HTERT RPE-1 (cell line): ENCODE results near the gene LCA5L.
"Not testable (repeated sequence)": the region's sequence is repeated elsewhere in the genome, so short reads cannot be mapped to it uniquely, and the experiment has no call there.

Experiments used
- in situ Hi-C: fragments of 300-500 bp; cut with MboI; formaldehyde crosslinking; loops from 4 replicates; pipeline ENCODE4 v1.14.3; 2020; ENCODE audit warnings: low sequenced_read_pairs

LCA5L gene

DNA sequence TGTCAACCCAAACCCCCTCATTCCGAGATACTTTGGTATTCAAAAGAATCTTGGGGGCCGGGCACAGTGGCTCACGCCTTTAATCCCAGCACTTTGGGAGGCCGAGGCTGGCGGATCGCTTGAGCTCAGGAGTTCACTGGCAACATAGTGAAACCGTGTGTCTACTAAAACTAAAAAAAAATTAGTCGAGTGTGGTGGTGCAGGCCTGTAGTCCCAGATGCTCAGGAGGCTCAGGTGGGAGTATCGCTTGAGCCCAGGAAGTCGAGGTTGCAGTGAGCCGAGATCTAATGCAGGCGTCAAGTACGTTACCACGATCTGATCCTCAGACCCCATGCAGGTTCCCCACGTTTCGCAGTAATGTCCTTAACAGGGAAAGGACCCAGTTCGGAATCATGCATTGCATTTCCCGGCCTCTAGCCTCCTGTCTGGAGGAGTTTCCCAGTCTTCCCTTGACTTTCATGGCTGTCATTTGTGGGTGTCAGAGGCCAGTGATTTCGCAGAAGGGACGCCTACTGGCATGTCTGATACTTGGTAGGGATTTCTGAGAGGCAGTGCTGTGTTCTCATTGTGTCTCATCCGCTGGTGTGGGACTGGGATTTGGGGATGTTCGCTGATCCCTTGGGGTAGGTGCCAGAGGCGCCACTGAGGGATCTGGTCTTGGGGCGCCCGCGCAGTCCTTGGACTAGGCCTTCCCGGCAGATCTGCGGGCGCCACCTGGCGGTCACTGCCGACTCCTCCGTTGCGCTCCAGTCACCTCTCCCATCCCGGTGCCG lies 57.4 kb downstream of the LCA5L start:
- in situ Hi-C loops, result no loop called here

GRCh38 chr21:39387461-39388037 lies 58.0 kb downstream of the LCA5L start:
- in situ Hi-C loops, result no loop called here

- in situ Hi-C loops, result no loop called here
Measured at GRCh38 chr21:39386899-39387298, 58.7 kb downstream of the LCA5L start.

DNA sequence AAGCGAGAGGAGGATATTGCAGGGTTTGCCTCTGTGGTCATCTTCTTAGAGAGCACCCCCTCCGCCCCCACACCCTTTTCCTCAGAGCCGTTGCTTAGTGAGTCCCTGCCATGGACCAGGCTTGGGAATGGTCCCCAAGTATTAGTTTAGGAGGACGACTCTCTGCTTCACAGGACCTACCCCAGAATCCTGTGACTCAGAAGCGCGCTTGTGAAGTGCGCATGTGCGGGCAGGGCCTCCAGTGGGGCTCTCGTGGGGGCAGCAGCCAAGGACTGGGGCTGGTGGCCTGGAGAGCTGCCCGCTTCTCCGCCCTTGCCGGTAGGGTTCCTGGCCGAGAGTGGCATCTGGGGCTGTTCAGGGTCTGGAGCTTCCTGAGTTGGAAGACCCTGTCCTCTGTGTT lies 59.4 kb downstream of the LCA5L start:
- in situ Hi-C loops, result no loop called here

DNA sequence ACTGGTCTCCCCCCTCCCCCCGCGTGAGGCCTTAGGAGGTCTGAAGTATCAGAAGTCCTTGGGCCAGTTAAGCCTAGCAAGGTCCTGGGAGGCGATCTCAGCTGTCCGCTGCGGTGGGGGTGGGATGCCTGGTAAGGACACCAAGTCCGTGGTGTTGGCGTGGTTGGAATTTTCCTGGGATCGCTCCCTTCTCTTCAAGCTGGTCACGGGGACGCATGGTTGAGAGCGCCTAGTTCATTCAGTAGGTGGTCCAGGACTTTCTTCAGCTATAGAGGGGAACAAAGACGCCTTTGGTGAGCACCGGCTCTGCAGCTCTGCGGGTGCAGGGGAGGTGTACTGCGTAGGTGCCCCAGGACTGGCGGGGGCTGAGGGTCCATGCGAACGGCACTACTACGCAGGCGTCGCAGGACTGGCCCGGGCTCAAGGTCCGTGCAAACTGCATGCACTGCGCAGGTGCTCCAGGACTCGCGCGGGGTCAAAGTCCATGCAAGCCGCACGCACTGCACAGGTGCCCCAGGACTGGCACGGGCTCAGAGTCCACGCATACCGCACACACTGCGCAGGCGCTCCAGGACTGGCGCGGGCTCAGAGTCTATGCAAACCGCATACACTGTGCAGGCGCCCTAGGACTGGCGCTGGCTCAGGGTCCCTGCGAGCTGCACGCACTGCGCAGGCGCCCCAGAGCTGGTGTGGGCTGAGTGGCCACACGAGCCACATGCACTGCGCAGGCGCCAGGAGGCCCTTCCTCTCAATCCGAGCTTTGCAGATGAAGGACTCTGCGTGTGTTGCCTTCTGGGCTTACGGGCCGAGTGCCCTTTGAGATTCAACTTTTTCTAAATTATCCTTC lies 60.1 kb downstream of the LCA5L start:
- in situ Hi-C loops, result no loop called here

DNA sequence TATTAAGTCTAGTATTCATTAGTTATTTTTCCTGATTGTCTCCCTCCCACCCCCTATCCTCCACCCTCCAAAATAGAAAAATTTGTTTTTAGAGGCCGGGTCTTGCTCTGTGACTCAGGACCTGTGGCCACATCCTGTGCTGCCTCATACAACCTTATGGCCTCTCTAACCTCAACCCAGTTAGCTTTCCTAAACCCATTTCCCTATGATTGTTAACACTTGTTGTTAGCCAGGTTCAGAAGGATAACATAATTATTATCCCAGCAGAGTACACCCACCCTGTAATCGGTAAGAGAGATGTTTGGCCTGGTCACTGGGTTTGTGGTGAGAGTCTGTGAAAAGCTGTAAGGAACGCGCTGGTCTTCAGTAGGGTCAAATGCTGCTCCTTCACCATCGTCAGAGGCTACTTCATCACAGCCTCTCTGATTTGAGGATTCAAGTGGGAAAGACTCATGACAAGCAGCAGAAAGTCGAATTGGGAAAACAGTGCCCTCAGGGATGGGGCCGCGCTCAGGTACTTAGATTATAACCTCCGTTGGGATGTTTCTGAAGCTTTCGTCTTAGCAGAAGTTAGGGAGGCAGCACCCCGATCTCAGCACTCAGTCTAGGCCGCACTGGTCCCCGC lies 60.8 kb downstream of the LCA5L start:
- in situ Hi-C loops, result no loop called here

DNA sequence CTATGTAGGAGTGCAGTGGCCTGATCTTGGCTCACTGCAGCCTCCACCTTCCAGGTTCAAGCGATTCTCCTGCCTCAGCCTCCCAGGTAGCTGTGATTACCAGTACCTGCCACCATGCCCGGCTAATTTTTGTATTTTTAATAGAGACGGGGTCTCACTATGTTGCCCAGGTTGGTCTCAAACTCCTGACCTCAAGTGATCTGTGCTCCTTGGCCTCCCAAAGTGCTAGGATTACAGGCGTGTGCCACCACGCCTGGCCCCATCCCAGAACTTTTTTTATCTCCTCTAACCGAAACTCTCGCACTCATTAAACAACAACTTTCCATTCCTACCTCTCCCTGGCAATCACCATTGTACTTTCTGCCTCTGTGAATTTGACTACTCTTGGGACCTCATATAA lies 63.5 kb downstream of the LCA5L start:
- in situ Hi-C loops, result not testable (repeated sequence)

- in situ Hi-C loops, result no loop called here
Measured at GRCh38 chr21:39381009-39381408, 64.6 kb downstream of the LCA5L start.

GRCh38 chr21:39379986-39380891 lies 65.3 kb downstream of the LCA5L start:
- in situ Hi-C loops, result no loop called here

DNA sequence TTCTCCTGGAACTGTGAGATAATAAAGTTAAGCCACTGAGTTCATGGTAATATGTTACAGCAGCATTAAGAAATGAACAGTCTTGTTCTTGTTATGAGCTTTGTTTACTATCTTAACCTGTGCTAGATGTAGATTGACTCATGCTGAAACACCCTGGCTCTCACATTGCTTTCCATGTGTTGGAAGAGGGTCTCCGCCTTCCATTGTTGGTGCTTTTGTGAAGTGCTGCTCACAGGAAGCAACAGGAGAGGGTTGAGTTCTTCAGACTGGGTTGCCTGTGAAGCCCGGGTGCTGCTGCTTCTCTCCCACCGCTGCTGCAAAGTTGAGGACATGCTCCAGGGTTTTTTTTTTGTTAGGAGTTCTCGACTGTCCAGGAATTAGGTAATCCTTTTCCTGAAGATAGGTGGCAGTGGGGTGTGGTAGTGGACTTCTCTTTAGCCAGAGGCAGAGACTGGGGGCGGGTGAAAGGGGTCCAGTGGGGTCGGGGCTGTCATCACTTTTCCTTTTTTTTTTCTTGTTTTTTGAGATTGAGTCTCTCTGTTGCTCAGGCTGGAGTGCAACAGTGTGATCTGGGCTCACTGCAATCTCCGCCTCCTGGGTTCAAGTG lies 68.0 kb downstream of the LCA5L start:
- in situ Hi-C loops, result no loop called here

DNA sequence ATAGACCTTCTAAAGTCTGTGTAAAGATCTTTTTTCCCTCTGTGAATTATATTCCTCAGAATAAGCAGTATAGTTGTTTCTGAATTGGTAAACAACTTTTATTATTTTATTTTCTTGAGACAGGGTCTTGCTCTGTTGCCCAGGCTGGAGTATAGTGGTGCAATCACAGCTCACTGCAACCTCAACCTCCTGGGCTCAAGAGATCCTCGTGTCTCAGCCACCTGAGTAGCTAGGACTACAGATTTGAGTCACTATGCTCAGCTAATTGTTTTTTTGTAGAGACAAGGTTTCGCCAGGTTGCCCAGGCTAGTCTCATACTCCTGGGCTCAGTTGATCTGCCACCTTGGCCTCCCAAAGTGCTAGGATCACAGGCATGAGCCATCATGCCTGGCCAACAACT lies 70.1 kb downstream of the LCA5L start:
- in situ Hi-C loops, result no loop called here

GRCh38 chr21:39374046-39374445 lies 71.5 kb downstream of the LCA5L start:
- in situ Hi-C loops, result no loop called here

DNA sequence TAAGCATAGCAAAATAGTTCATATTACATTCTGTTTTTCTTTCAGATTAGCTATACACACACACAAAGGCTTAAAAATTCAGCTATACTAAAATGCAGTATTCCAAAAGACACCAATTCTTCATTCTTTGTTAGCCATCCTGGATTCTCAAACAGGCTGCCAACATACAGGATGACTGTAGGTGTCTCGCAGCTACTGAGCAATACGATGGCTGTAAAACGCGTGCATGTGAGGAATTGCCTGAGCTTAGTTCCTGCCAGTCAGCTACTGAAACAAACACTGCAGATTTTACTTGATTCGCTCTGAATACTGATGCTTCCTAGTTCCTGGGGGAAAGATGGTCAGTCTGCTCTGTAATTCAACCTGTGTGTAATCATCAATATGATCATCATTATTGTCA lies 71.9 kb downstream of the LCA5L start:
- in situ Hi-C loops, result no loop called here

- in situ Hi-C loops, result not testable (repeated sequence)
Measured at GRCh38 chr21:39369896-39370288, 75.7 kb downstream of the LCA5L start.

DNA sequence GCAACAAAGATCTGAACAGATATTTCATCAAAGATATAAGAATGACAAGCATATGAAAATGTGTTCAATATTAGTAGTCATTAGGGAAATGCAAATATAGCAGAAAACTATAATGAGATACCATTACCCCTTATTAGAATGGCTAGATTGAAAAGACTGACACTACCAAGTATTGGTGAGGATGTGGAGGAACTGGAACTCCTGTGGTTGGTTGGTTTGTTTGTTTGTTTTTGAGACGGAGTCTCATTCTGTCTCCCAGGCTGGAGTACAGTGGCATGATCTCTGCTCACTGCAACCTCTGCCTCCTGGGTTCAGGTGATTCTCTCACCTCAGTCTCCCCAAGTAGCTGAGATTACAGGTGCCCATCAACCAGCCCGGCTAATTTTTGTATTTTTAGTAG lies 77.8 kb downstream of the LCA5L start:
- in situ Hi-C loops, result no loop called here

- in situ Hi-C loops, result no loop called here
Measured at GRCh38 chr21:39366563-39366962, 79.0 kb downstream of the LCA5L start.

DNA sequence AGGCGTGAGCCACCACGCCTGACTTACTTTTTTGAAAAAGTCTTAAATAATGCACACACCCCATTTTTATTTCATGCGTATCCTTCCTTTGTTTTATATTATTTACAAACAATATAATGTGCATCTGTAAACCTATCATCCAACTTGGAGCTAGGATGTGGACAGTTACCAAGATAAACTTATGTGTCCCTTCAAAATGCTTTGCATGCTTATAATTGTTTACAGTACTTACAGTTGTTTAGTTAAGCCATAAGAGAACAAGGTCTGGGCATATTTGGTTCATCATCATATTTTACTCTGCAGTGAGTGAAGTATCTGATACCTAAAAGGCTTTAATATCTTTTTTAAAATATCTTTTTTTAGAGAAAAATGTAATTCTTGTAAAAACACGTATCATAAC lies 80.6 kb downstream of the LCA5L start:
- in situ Hi-C loops, result no loop called here

GRCh38 chr21:39363607-39364555 lies 81.7 kb downstream of the LCA5L start:
- in situ Hi-C loops, result no loop called here

- in situ Hi-C loops, result no loop called here
Measured at GRCh38 chr21:39362733-39363132, 82.8 kb downstream of the LCA5L start.
